Thyroid gland (tissue), 4 donors: ENCODE data around the gene FGD3. TPM values are rescaled to one million over a fixed set of nuclear protein-coding genes. Genes with fewer than 3 reads are reported as not detected.

Experiments used
- DNase-seq, 2 donors: peaks; one replicate each; pipeline ENCODE4 v3.0.0-alpha.2; 2019
- H3K27ac ChIP-seq, 3 donors: fragments of 200-600 bp; sonication (generic); 1 replicate in 2 of 3; 2 replicates in 1 of 3; pipeline ENCODE4 v1.5.1; 2016 to 2019; ENCODE audit warnings: mild to moderate bottlenecking in 1 of 3, moderate library complexity in 1 of 3
- H3K27me3 ChIP-seq: fragments of 200-600 bp; sonication (generic); one replicate; pipeline ENCODE4 v1.5.1; 2019
- H3K36me3 ChIP-seq, 2 donors: fragments of 200-600 bp; sonication (generic); one replicate each; pipeline ENCODE4 v1.5.1; 2016 to 2019
- H3K4me1 ChIP-seq, 2 donors: fragments of 200-600 bp; sonication (generic); one replicate each; pipeline ENCODE4 v1.5.1; 2017 to 2019
- H3K4me3 ChIP-seq, 3 donors: fragments of 200-600 bp; sonication (generic); replicated peaks in 1 of 3; 1 replicate in 2 of 3; 2 replicates in 1 of 3; pipeline ENCODE4 v1.5.1; 2016; ENCODE audit warnings: mild to moderate bottlenecking in 1 of 3
- H3K9me3 ChIP-seq: fragments of 200-600 bp; sonication (generic); one replicate; pipeline ENCODE4 v1.5.1; 2017
- POLR2A ChIP-seq, 2 donors: fragments of 450-650 bp; IDR thresholded peaks; one replicate each; pipeline ENCODE4 v1.6.1; 2017; ENCODE audit warnings: antibody characterized with exemption in 2 of 2, mild to moderate bottlenecking in 2 of 2, moderate library complexity in 1 of 2
- WGBS, 2 donors: methylation state at CpG; one replicate each; pipeline ENCODE4 v1.1.5; 2017; 5-methylcytosine and 5-hydroxymethylcytosine counted together
- intact Hi-C: fragments of 100-400 bp; cut with DNase I; formaldehyde crosslinking; loops from one replicate; pipeline ENCODE4 v1.15.1; 2023
- total RNA-seq, 4 donors: library from RNA; depleted of rRNA; stranded (reverse); fragments of >200 nt; gene quantifications; one replicate each; pipeline ENCODE4 v1.2.3, GENCODE V29; 2016
- TF ChIP-seq, protein P1 (sequence below), 6 experiments: fragments of 200-600 bp in 3 of 6; fragments of 450-650 bp in 3 of 6; sonication (generic) in 3 of 6; IDR thresholded peaks; one replicate each; pipeline ENCODE4 v1.5.1; 2016 to 2019; ENCODE audit warnings: antibody characterized with exemption in 6 of 6, mild to moderate bottlenecking in 2 of 6, inconsistent platforms in 1 of 6, moderate library complexity in 1 of 6

Gene FGD3
- total RNA-seq, 4 donors from 2014 or later = 5.2 to 6.6 (median 5.6) TPM

DNA sequence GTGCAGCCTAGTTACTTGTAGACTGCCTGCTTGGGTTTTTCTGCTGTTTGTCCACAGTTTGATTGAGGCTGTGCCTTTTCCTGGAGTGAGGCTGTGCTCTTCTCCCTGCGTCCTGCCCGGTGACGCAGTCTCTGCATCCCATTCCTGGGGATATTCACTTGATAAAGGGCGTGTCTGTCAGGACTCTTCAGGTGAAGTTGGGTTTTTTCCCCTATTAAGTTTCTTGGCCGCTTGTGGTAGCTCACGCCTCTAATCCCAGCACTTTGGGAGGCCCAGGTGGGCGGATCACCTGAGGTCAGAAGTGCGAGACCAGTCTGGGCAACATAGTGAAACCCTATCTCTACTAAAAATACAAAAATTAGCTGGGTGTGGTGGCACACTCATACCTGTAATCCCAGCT, 61.1 kb downstream of the FGD3 start:
- peaks cover 15 to 29% of the 10 kb centered on the region in 2 donors for H3K4me1 ChIP-seq
- peaks cover 0 to 3% of the 10 kb centered on the region in 2 donors for H3K36me3 ChIP-seq
- peak in 1 of 2 donors; percentile 31 for DNase-seq
- 76 to 87% methylated on average over 8 of the region's 8 CpGs for WGBS, 2 donors
- no peaks in the 10 kb centered on the region for H3K9me3 ChIP-seq
- intact Hi-C loops = loop anchor here (10.0 kb wide), 2 partner anchors 54 to 106 kb away; no protein-coding TSS in a partner anchor
- H3K27ac ChIP-seq = peak overlapping the region in 1 of 3 donors; percentile 49
- TF ChIP-seq POLR2A (IDR thresholded peaks at IDR 0.05) = no peak
- TF ChIP-seq, protein P1, sequence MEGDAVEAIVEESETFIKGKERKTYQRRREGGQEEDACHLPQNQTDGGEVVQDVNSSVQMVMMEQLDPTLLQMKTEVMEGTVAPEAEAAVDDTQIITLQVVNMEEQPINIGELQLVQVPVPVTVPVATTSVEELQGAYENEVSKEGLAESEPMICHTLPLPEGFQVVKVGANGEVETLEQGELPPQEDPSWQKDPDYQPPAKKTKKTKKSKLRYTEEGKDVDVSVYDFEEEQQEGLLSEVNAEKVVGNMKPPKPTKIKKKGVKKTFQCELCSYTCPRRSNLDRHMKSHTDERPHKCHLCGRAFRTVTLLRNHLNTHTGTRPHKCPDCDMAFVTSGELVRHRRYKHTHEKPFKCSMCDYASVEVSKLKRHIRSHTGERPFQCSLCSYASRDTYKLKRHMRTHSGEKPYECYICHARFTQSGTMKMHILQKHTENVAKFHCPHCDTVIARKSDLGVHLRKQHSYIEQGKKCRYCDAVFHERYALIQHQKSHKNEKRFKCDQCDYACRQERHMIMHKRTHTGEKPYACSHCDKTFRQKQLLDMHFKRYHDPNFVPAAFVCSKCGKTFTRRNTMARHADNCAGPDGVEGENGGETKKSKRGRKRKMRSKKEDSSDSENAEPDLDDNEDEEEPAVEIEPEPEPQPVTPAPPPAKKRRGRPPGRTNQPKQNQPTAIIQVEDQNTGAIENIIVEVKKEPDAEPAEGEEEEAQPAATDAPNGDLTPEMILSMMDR (IDR thresholded peaks at IDR 0.05) = no peak
- H3K27me3 ChIP-seq = no peaks in the 10 kb centered on the region
- H3K4me3 ChIP-seq = no peak overlapping the region

GRCh38 chr9:93009337-93010015, 62.2 kb downstream of the FGD3 start:
- Histone ChIP-seq H3K4me3 (no peak overlapping the region), H3K4me1 (peaks cover 11 to 24% of the 10 kb centered on the region in 2 donors), H3K36me3 (peaks cover 0 to 3% of the 10 kb centered on the region in 2 donors), H3K27ac (peak overlapping the region in 2 of 3 donors; percentile 11 to 49), H3K9me3 (no peaks in the 10 kb centered on the region), H3K27me3 (no peaks in the 10 kb centered on the region)
- DNase-seq = peak; percentile 92 to 93
- intact Hi-C loops = loop anchor here (10.0 kb wide), 2 partner anchors 55 to 105 kb away; no protein-coding TSS in a partner anchor
- no peak for TF ChIP-seq POLR2A (IDR thresholded peaks at IDR 0.05)
- TF ChIP-seq, protein P1 (IDR thresholded peaks at IDR 0.05) = no peak
- 67 to 70% methylated on average over 19 to 21 of the region's 21 CpGs for WGBS, 2 donors

DNA sequence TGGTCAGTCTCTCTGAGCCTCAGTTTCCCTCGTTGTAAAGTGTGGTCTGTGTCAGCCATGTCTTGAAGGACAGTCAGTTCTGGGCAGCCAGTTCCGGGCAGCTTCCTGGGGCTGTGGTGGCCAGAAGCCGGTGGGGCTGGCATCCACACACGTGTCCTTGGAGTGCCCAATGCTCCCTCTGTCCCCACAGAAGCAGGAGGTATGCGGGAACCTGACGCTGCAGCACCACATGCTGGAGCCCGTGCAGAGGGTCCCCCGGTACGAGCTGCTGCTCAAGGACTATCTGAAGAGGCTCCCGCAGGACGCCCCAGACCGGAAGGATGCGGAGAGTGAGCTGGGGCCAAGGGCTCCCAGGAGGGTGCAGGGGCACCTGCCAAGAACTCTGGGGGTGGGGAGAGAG, 62.7 kb downstream of the FGD3 start:
- intact Hi-C loops = no loop called here
- H3K36me3 ChIP-seq = peaks cover 0 to 3% of the 10 kb centered on the region in 2 donors
- 59 to 69% methylated on average over 10 to 13 of the region's 13 CpGs for WGBS, 2 donors
- peaks cover 5 to 18% of the 10 kb centered on the region in 2 donors for H3K4me1 ChIP-seq
- DNase-seq = no peak
- H3K4me3 ChIP-seq = no peak overlapping the region
- H3K27me3 ChIP-seq = no peaks in the 10 kb centered on the region
- H3K27ac ChIP-seq = no peak overlapping the region
- TF ChIP-seq, protein P1 (IDR thresholded peaks at IDR 0.05) = no peak
- TF ChIP-seq POLR2A (IDR thresholded peaks at IDR 0.05) = no peak
- no peaks in the 10 kb centered on the region for H3K9me3 ChIP-seq

DNA sequence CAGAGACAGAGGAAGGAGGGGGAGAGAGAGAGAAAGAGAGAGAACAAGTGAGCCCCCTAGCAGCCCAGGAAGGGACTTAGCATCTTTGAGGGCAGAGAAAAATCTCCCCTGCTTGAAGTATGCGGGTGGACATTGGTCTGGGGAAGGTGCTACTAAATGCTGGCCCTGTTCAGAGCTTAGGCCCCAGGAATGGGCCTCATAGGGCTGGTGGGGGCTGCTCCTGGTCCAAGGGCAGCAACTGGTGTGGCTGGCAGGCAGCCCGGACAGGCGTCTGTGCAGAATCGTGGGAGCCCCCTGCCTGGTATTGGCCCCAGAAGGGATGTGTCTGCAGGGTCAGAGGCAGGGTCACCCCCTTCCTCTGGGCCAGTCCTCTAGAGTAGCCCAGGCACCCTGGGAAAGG, 63.4 kb downstream of the FGD3 start:
- intact Hi-C loops = no loop called here
- H3K36me3 ChIP-seq = peaks cover 0 to 3% of the 10 kb centered on the region in 2 donors
- H3K4me1 ChIP-seq = peaks cover 4 to 15% of the 10 kb centered on the region in 2 donors

DNA sequence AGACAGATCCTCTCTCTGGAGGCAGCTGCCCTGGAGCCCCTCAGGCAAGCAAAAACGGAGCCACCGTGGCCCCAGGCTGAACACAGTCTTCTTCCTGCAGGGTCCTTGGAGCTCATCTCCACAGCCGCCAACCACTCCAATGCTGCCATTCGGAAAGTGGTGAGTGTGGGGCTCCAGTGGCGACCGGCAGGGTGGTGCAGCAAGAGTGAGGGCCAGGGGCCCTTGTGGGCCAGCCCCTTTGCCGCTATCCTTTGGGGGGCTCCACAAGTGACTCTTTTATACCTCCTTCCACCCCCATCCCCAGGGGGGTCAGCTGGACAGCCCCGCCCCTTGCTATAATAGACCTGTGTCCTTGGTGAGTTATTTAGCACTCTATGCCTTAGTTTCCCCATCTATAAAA, 63.8 kb downstream of the FGD3 start:
- TF ChIP-seq, protein P1 (IDR thresholded peaks at IDR 0.05) = no peak
- TF ChIP-seq POLR2A (IDR thresholded peaks at IDR 0.05) = no peak
- Histone ChIP-seq H3K36me3 (peaks cover 0 to 3% of the 10 kb centered on the region in 2 donors), H3K27me3 (no peaks in the 10 kb centered on the region), H3K9me3 (no peaks in the 10 kb centered on the region), H3K4me1 (peaks cover 4 to 15% of the 10 kb centered on the region in 2 donors), H3K27ac (no peak overlapping the region), H3K4me3 (no peak overlapping the region)
- intact Hi-C loops = no loop called here
- no peak for DNase-seq
- WGBS, 2 donors = 95 to 100% methylated on average over 5 to 8 of the region's 8 CpGs

More for the DNA sequence above, 63.4 kb downstream of the FGD3 start:
- no peak for TF ChIP-seq POLR2A (IDR thresholded peaks at IDR 0.05)
- Histone ChIP-seq H3K27me3 (no peaks in the 10 kb centered on the region), H3K27ac (no peak overlapping the region), H3K9me3 (no peaks in the 10 kb centered on the region), H3K4me3 (no peak overlapping the region)
- no peak for DNase-seq
- 80 to 90% methylated on average over 4 of the region's 4 CpGs for WGBS, 2 donors
